ENCODE results near the gene RGL2. TPM values are rescaled to one million over a fixed set of nuclear protein-coding genes. Genes with fewer than 3 reads are reported as not detected.

The RGL2 gene
- total RNA-seq, 1 donor from 2014 or later = 63.9 TPM

- DNase-seq (ENCODE audit: low spot score in 2 of 2) = no peak
- H3K4me1 ChIP-seq = no peaks in the 10 kb centered on the region
- no peak overlapping the region for H3K4me3 ChIP-seq
- no peaks in the 10 kb centered on the region for H3K9me3 ChIP-seq
- no peak overlapping the region for H3K27ac ChIP-seq
- H3K27me3 ChIP-seq = no peaks in the 10 kb centered on the region
- TF ChIP-seq CTCF (IDR thresholded peaks at IDR 0.05) = no peak
- intact Hi-C loops (cut with DNase I) = no loop called here
- H3K36me3 ChIP-seq = peaks cover 26 to 39% of the 10 kb centered on the region in 2 donors
These were observed 39.7 kb downstream of the RGL2 start for GRCh38 chr6:33259032-33259431.

GRCh38 chr6:33254591-33254990 lies 44.2 kb downstream of the RGL2 start:
- no peak for DNase-seq (ENCODE audit: low spot score in 2 of 2)
- no peak overlapping the region for H3K4me3 ChIP-seq
- H3K27ac ChIP-seq = no peak overlapping the region
- no peaks in the 10 kb centered on the region for H3K9me3 ChIP-seq
- peaks cover 6 to 23% of the 10 kb centered on the region in 2 donors for H3K36me3 ChIP-seq
- no peak for TF ChIP-seq CTCF (IDR thresholded peaks at IDR 0.05)
- no peaks in the 10 kb centered on the region for H3K27me3 ChIP-seq
- intact Hi-C loops (cut with DNase I) = no loop called here
- H3K4me1 ChIP-seq = peaks cover 4 to 12% of the 10 kb centered on the region in 2 donors

GRCh38 chr6:33252759-33253158 lies 46.0 kb downstream of the RGL2 start:
- no peak overlapping the region for H3K4me3 ChIP-seq
- peaks cover 4 to 23% of the 10 kb centered on the region in 2 donors for H3K4me1 ChIP-seq
- TF ChIP-seq CTCF (IDR thresholded peaks at IDR 0.05) = no peak
- H3K36me3 ChIP-seq = peaks cover 4 to 17% of the 10 kb centered on the region in 2 donors
- no peaks in the 10 kb centered on the region for H3K27me3 ChIP-seq
- H3K27ac ChIP-seq = no peak overlapping the region
- no peak for DNase-seq (ENCODE audit: low spot score in 2 of 2)
- intact Hi-C loops (cut with DNase I) = no loop called here
- no peaks in the 10 kb centered on the region for H3K9me3 ChIP-seq

- DNase-seq (ENCODE audit: low spot score in 2 of 2) = peak in 1 of 2 donors; percentile 4
- no peak overlapping the region for H3K4me3 ChIP-seq
- intact Hi-C loops (cut with DNase I) = no loop called here
These were observed 47.2 kb downstream of the RGL2 start for GRCh38 chr6:33251395-33252012.

GRCh38 chr6:33250731-33251130 lies 48.0 kb downstream of the RGL2 start:
- peaks cover 0 to 7% of the 10 kb centered on the region in 2 donors for H3K36me3 ChIP-seq
- H3K27ac ChIP-seq = peak overlapping the region; percentile 93 to 94
- DNase-seq (ENCODE audit: low spot score in 2 of 2) = peak in 1 of 2 donors; percentile 58
- no peaks in the 10 kb centered on the region for H3K27me3 ChIP-seq
- H3K4me3 ChIP-seq = peak overlapping the region; percentile 69
- TF ChIP-seq CTCF (IDR thresholded peaks at IDR 0.05) = no peak
- no peaks in the 10 kb centered on the region for H3K9me3 ChIP-seq
- intact Hi-C loops (cut with DNase I) = no loop called here
- H3K4me1 ChIP-seq = peaks cover 4 to 23% of the 10 kb centered on the region in 2 donors

More at GRCh38 chr6:33251395-33252012, 47.2 kb downstream of the RGL2 start:
- H3K9me3 ChIP-seq = no peaks in the 10 kb centered on the region
- no peak overlapping the region for H3K27ac ChIP-seq
- peaks cover 4 to 23% of the 10 kb centered on the region in 2 donors for H3K4me1 ChIP-seq
- peaks cover 0 to 7% of the 10 kb centered on the region in 2 donors for H3K36me3 ChIP-seq
- no peaks in the 10 kb centered on the region for H3K27me3 ChIP-seq
- TF ChIP-seq CTCF (IDR thresholded peaks at IDR 0.05) = no peak
